Endothelial cell of umbilical vein (primary cell): Measurements from ENCODE around the gene VPS52. TPM values are rescaled to one million over a fixed set of nuclear protein-coding genes. Genes with fewer than 3 reads are reported as not detected.
"Not testable (repeated sequence)": the region's sequence is repeated elsewhere in the genome, so short reads cannot be mapped to it uniquely, and the experiment has no call there.

Experiments
- BruUV-seq: library from RNA; stranded (reverse); fragments of 400-500 nt; replicated peaks from 2 replicates; lab custom pipeline; 2021; lab: Mats Ljungman, UMichigan
- CTCF ChIA-PET: fragments of 300-600, 350-600 bp; sonication (Branson Sonifier 250); formaldehyde crosslinking; loops from one replicate; lab custom pipeline; 2021; ENCODE audit warnings: antibody characterized with exemption, inconsistent platforms; lab: Charles Lee
- POLR2A ChIA-PET: fragments of 300-600, 350-600 bp; sonication (Branson Sonifier 250); formaldehyde crosslinking; loops from one replicate; lab custom pipeline; 2021; ENCODE audit warnings: antibody characterized with exemption, inconsistent platforms; lab: Charles Lee
- DNase-seq: peaks from one replicate; pipeline ENCODE4 v3.0.0-alpha.2; 2011; ENCODE audit warnings: low read depth, low spot score
- FAIRE-seq: peaks from 2 replicates; lab custom pipeline; 2011; peaks lifted over from hg19 to GRCh38; lab: Jason Lieb, UNC
- H2AFZ ChIP-seq: 2 replicates; pipeline ENCODE4 v1.6.0; 2012; ENCODE audit warnings: low read depth, low read length, control low read depth, inconsistent platforms
- H3K27ac ChIP-seq: 2 replicates; pipeline ENCODE4 v1.5.1; 2011; ENCODE audit warnings: low read depth, mild to moderate bottlenecking, control low read depth, low read length, moderate library complexity; ENCODE audit not compliant: insufficient read depth
- H3K27me3 ChIP-seq, 2 experiments: 2 replicates each; pipeline versions ENCODE4 v1.6.0 to v1.6.1; 2011; ENCODE audit warnings: low read length in 2 of 2, mixed read lengths in 1 of 2; ENCODE audit not compliant: control insufficient read depth in 2 of 2, insufficient read depth in 2 of 2
- H3K36me3 ChIP-seq, 2 experiments: 2 replicates in 1 of 2; 3 replicates in 1 of 2; pipeline ENCODE4 v1.5.1; 2011; ENCODE audit warnings: low read length in 2 of 2, mild to moderate bottlenecking in 1 of 2, moderate library complexity in 1 of 2; ENCODE audit not compliant: control insufficient read depth in 2 of 2, insufficient read depth in 2 of 2; ENCODE audit errors: extremely low read depth in 1 of 2
- H3K4me1 ChIP-seq: 3 replicates; pipeline ENCODE4 v1.5.1; 2011; ENCODE audit warnings: mild to moderate bottlenecking, low read length; ENCODE audit not compliant: control insufficient read depth, insufficient read depth; ENCODE audit errors: extremely low read depth
- H3K4me2 ChIP-seq: 2 replicates; pipeline ENCODE4 v1.6.1; 2011; ENCODE audit warnings: low read length, control low read depth, mixed read lengths; ENCODE audit not compliant: insufficient read depth
- H3K4me3 ChIP-seq, 3 experiments: fragments of 200-600 bp in 1 of 3; sonication (generic), shearing (Covaris generic) in 1 of 3; replicated peaks in 1 of 3; 2 replicates each; pipeline ENCODE4 v1.5.1; 2011 to 2016; ENCODE audit warnings: control low read depth in 3 of 3, low read length in 3 of 3, mild to moderate bottlenecking in 2 of 3, inconsistent platforms in 1 of 3, low read depth in 1 of 3, moderate library complexity in 1 of 3; ENCODE audit not compliant: insufficient read depth in 1 of 3
- H3K79me2 ChIP-seq: 2 replicates; pipeline ENCODE4 v1.6.0; 2012; ENCODE audit warnings: low read length, inconsistent platforms; ENCODE audit not compliant: control insufficient read depth, insufficient read depth
- H3K9ac ChIP-seq: replicated peaks from 2 replicates; pipeline ENCODE3; 2011; ENCODE audit warnings: low read length, control low read depth; ENCODE audit not compliant: insufficient read depth; ENCODE audit errors: extremely low read depth
- H3K9me1 ChIP-seq: replicated peaks from 3 replicates; pipeline ENCODE4 v1.6.0; 2011; ENCODE audit warnings: mild to moderate bottlenecking, low read length; ENCODE audit not compliant: control insufficient read depth, insufficient read depth; ENCODE audit errors: extremely low read depth
- H3K9me3 ChIP-seq: replicated peaks from 2 replicates; pipeline ENCODE4 v1.5.1; 2012; ENCODE audit warnings: low read length, inconsistent platforms; ENCODE audit not compliant: control insufficient read depth, insufficient read depth
- H4K20me1 ChIP-seq: replicated peaks from 2 replicates; pipeline ENCODE3; 2011; ENCODE audit warnings: mild to moderate bottlenecking, low read length; ENCODE audit not compliant: control insufficient read depth, insufficient read depth; ENCODE audit errors: extremely low read depth
- EZH2 ChIP-seq: IDR thresholded peaks from 2 replicates; pipeline ENCODE4 v1.6.1; 2012; ENCODE audit warnings: borderline replicate concordance, low read depth, mild to moderate bottlenecking, moderate library complexity, low read length, inconsistent platforms; ENCODE audit not compliant: severe bottlenecking
- FOS ChIP-seq: IDR thresholded peaks from 2 replicates; pipeline ENCODE4 v1.6.1; 2011; ENCODE audit warnings: mild to moderate bottlenecking, low read length, moderate library complexity, borderline replicate concordance; ENCODE audit not compliant: insufficient read depth
- GATA2 ChIP-seq: IDR thresholded peaks from 2 replicates; pipeline ENCODE4 v1.7.0; 2011; ENCODE audit warnings: low read depth, mild to moderate bottlenecking, moderate library complexity, mixed read lengths, low read length; ENCODE audit not compliant: insufficient read length, insufficient read depth
- JUN ChIP-seq: IDR thresholded peaks from 2 replicates; pipeline ENCODE4 v1.6.1; 2011; ENCODE audit warnings: borderline replicate concordance, low read depth; ENCODE audit not compliant: insufficient read length, insufficient read depth
- MYC ChIP-seq: IDR thresholded peaks from one replicate; pipeline ENCODE4 v1.6.1; 2011; ENCODE audit warnings: mild to moderate bottlenecking, low read depth, low read length
- POLR2A ChIP-seq: IDR thresholded peaks from 2 replicates; pipeline ENCODE4 v1.6.1; 2012; ENCODE audit warnings: low read depth, mild to moderate bottlenecking, control low read depth, low read length
- POLR2AphosphoS5 ChIP-seq: IDR thresholded peaks from 2 replicates; pipeline ENCODE4 v1.6.1; 2012; ENCODE audit warnings: low read depth, mild to moderate bottlenecking, control low read depth, low read length, moderate library complexity; ENCODE audit not compliant: insufficient read depth
- dilution Hi-C: fragments of 300-500 bp; cut with MboI; formaldehyde crosslinking; loops from one replicate; pipeline ENCODE4 v1.15.0; 2019; ENCODE audit warnings: low sequenced_read_pairs; ENCODE audit not compliant: extremely low pct_ligation_motif_present
- intact Hi-C: fragments of 100-400 bp; cut with micrococcal nuclease; formaldehyde crosslinking; loops from one replicate; pipeline ENCODE4 v1.10.0; 2022
- polyA plus RNA-seq, 4 experiments: library from polyadenylated mRNA; depleted of rRNA in 3 of 4; stranded (reverse) in 3 of 4; unstranded in 1 of 4; fragments of >200 nt; gene quantifications; 2 replicates each; pipeline versions ENCODE4 v1.2.1 to v1.2.3, GENCODE V29; 2011 to 2012; ENCODE audit warnings: missing spikeins in 1 of 4
- total RNA-seq: library from RNA; stranded (reverse); gene quantifications from 2 replicates; pipeline ENCODE4 v1.2.3, GENCODE V29; 2021
- TF ChIP-seq, protein P1 (sequence below), 2 donors: IDR thresholded peaks; 1 replicate in 1 of 2; 2 replicates in 1 of 2; pipeline ENCODE4 v1.5.1; 2011; ENCODE audit warnings: low read length in 2 of 2, mild to moderate bottlenecking in 2 of 2, moderate library complexity in 2 of 2, control low read depth in 1 of 2, inconsistent platforms in 1 of 2, low read depth in 1 of 2; ENCODE audit not compliant: insufficient read depth in 1 of 2; ENCODE audit errors: extremely low read depth in 1 of 2
- TF ChIP-seq, protein P2 (sequence below): IDR thresholded peaks from 2 replicates; pipeline ENCODE4 v1.6.1; 2011; ENCODE audit not compliant: insufficient read depth, insufficient read length

Gene VPS52
- total and polyA plus RNA-seq, 2 donors (not counting 3 experiments of a cell fraction or from before 2014, with no cell fraction given): 49.2 to 112 TPM

DNA sequence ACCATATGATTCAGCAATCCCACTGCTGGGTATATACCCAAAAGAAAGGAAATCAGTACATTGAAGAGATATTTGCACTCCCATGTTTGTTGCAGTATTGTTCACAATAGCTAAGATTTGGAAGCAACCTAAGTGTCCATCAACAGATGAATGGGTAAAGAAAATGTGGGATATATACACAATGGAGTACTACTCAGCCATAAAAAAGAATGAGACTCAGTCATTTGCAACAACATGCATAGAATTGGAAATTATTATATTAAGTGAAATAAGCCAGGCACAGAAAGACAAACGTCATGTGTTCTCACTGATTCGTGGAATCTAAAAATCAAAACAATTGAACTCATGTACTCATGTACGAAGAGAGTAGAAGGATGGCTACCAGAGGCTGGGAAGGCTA, 9.2 kb downstream of the VPS52 start:
- DNase-seq, intact Hi-C loops, H3K27ac ChIP-seq, H3K4me2 ChIP-seq, H3K4me3 ChIP-seq, H4K20me1 ChIP-seq, H2AFZ ChIP-seq, H3K27me3 ChIP-seq, H3K9me3 ChIP-seq, H3K4me1 ChIP-seq, dilution Hi-C loops, H3K9me1 ChIP-seq, H3K79me2 ChIP-seq, H3K9ac ChIP-seq, BruUV-seq, FAIRE-seq: not testable (repeated sequence)
- CTCF ChIA-PET: interaction anchor here (0.6 to 0.8 kb wide), 2 partner anchors 13 to 358 kb away, joined by 3 read pairs; no protein-coding TSS in a partner anchor
- POLR2A ChIA-PET: interaction anchor here (0.9 kb wide), 1 partner anchor 10 kb away, joined by 4 read pairs; the partner anchor contains the start of genes RPS18 and VPS52
- H3K36me3 ChIP-seq: peaks cover 2 to 20% of the 10 kb centered on the region in 2 experiments

DNA sequence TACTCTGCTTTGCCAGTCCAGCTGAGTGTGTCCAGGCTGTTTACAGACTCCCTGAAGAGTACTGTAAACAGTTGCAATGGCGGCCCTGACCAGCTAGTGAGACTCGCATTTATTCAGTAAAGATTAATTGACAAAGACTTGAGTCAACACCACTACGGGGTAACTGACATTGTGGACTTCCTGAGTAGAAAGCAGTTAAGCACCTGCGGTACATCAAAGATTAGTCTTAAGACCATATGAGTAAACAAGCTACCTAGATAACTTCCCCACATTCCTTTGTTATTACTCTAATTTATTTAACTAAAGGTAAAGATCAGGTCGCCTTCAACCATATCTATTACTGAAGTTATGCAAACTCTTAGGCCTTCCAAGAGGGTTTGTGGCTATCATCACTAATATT, 12.6 kb downstream of the VPS52 start:
- Histone ChIP-seq H3K4me1 (no peaks in the 10 kb centered on the region), H3K36me3 (peaks cover 2 to 6% of the 10 kb centered on the region in 2 experiments), H3K27me3 (no peaks in the 10 kb centered on the region), H3K27ac (no peak overlapping the region), H3K4me3 (no peak overlapping the region), H3K9ac (no peak overlapping the region), H4K20me1 (no peaks in the 10 kb centered on the region), H3K79me2 (no peaks in the 10 kb centered on the region), H3K4me2 (no peak overlapping the region), H2AFZ (no peak overlapping the region), H3K9me1 (no peaks in the 10 kb centered on the region), H3K9me3 (no peaks in the 10 kb centered on the region)
- DNase-seq (no peak), FAIRE-seq (no peak)
- dilution Hi-C loops: no loop called here
- intact Hi-C loops: no loop called here
- no TSS peak for BruUV-seq
- ChIA-PET POLR2A (no interaction called here), CTCF (interaction anchor here (1.4 kb wide), 1 partner anchor 391 kb away, joined by 3 read pairs; no protein-coding TSS in a partner anchor)
- TF ChIP-seq MYC: no peak
- TF ChIP-seq, protein P1, sequence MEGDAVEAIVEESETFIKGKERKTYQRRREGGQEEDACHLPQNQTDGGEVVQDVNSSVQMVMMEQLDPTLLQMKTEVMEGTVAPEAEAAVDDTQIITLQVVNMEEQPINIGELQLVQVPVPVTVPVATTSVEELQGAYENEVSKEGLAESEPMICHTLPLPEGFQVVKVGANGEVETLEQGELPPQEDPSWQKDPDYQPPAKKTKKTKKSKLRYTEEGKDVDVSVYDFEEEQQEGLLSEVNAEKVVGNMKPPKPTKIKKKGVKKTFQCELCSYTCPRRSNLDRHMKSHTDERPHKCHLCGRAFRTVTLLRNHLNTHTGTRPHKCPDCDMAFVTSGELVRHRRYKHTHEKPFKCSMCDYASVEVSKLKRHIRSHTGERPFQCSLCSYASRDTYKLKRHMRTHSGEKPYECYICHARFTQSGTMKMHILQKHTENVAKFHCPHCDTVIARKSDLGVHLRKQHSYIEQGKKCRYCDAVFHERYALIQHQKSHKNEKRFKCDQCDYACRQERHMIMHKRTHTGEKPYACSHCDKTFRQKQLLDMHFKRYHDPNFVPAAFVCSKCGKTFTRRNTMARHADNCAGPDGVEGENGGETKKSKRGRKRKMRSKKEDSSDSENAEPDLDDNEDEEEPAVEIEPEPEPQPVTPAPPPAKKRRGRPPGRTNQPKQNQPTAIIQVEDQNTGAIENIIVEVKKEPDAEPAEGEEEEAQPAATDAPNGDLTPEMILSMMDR (IDR thresholded peaks at IDR 0.05; ENCODE audit: extremely low read depth in 1 of 2, insufficient read depth in 1 of 2, low read depth in 1 of 2, low read length in 2 of 2): no peak
- TF ChIP-seq GATA2: no peak
- TF ChIP-seq FOS: no peak
- TF ChIP-seq EZH2: no peak
- TF ChIP-seq POLR2A: no peak
- TF ChIP-seq, protein P2, sequence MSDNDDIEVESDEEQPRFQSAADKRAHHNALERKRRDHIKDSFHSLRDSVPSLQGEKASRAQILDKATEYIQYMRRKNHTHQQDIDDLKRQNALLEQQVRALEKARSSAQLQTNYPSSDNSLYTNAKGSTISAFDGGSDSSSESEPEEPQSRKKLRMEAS: no peak
- TF ChIP-seq POLR2AphosphoS5: no peak
- TF ChIP-seq JUN: no peak
